ENCODE data around the gene VANGL2. TPM values are rescaled to one million over a fixed set of nuclear protein-coding genes. Genes with fewer than 3 reads are reported as not detected.
A peak's percentile ranks its signal among the peaks of the same experiment; 100 is the strongest.

The VANGL2 gene
- total RNA-seq, 5 donors from 2014 or later (not counting 1 experiment from before 2014, with no cell fraction given) = 0.16 to 0.26 (median 0.20) TPM; not detected in 2

- peak overlapping the region; percentile 90 to 91 for H3K27ac Mint-ChIP-seq
- H3K9me3 Mint-ChIP-seq = peaks cover 7 to 10% (median 10%) of the 10 kb centered on the region in 3 donors
- H3K9me3 ChIP-seq = no peaks in the 10 kb centered on the region
- H3K36me3 ChIP-seq (ENCODE audit: control insufficient read depth in 2 of 2, extremely low read depth in 1 of 2, insufficient read depth in 1 of 2, low read length in 1 of 2) = no peaks in the 10 kb centered on the region
- WGBS (ENCODE audit: insufficient coverage) = 50% methylated on average over 1 of the region's 2 CpGs
- peak overlapping the region; percentile 81 for H3K27ac ChIP-seq (ENCODE audit: low read length)
- H3K4me1 Mint-ChIP-seq = peaks cover 64 to 89% (median 76%) of the 10 kb centered on the region in 3 donors
- no peak overlapping the region for H3K4me3 ChIP-seq (ENCODE audit: control insufficient read depth in 1 of 2, extremely low read depth in 1 of 2, low read length in 1 of 2)
- H3K4me1 ChIP-seq (ENCODE audit: control insufficient read depth in 1 of 2, extremely low read depth in 1 of 2, insufficient read depth in 2 of 2, low read length in 2 of 2) = peaks cover 25 to 59% of the 10 kb centered on the region in 2 experiments
- H3K4me3 Mint-ChIP-seq = peak overlapping the region in 1 of 3 donors; percentile 17
- no peak for ATAC-seq (replicated peaks in 1 of 4)
- no peak for DNase-seq
- H3K27me3 Mint-ChIP-seq = no peaks in the 10 kb centered on the region
- no peaks in the 10 kb centered on the region for H3K27me3 ChIP-seq (replicated peaks in 1 of 2; ENCODE audit: control insufficient read depth in 2 of 2, extremely low read depth in 1 of 2, insufficient read depth in 2 of 2, low read length in 1 of 2)
- POLR2A ChIA-PET = interaction anchor here in 1 of 2 donors (0.5 kb wide), 1 partner anchor 51 kb away, joined by 4 read pairs; no protein-coding TSS in a partner anchor
- peaks cover 5% of the 10 kb centered on the region for H3K36me3 Mint-ChIP-seq
- CTCF ChIA-PET = interaction anchor here in 1 of 2 donors (0.6 kb wide), 1 partner anchor 134 kb away, joined by 3 read pairs; no protein-coding TSS in a partner anchor
Observed at GRCh38 chr1:160431571-160431970, 31.2 kb downstream of the VANGL2 start.

DNA sequence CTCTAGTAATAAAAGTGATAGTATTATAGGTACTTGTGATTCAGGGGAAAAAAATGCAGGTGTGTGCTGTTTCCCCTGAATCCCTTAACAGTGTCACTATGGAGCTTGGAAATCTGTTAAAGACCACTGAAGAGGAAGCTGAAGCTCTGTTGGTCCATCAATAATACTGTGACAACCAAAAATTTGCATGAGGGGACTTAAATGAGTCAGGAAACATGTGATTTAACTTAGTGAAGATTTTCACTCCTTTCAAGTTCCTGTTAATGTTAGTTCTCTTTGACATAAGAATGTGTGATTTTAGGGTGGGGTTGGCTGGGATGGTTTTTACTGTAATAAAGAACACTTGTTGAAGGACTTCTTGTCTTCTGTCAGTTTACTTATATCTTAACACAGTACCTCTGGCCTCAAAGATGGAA, 32.0 kb downstream of the VANGL2 start:
- peak; percentile 16 to 44 (median 22) for ATAC-seq (replicated peaks in 1 of 4)
- H3K27me3 Mint-ChIP-seq = no peaks in the 10 kb centered on the region
- Histone ChIP-seq H3K4me3 (ENCODE audit: control insufficient read depth in 1 of 2, extremely low read depth in 1 of 2, low read length in 1 of 2) (no peak overlapping the region), H3K4me1 (ENCODE audit: control insufficient read depth in 1 of 2, extremely low read depth in 1 of 2, insufficient read depth in 2 of 2, low read length in 2 of 2) (peaks cover 28 to 58% of the 10 kb centered on the region in 2 experiments), H3K36me3 (ENCODE audit: control insufficient read depth in 2 of 2, extremely low read depth in 1 of 2, insufficient read depth in 1 of 2, low read length in 1 of 2) (no peaks in the 10 kb centered on the region), H3K27me3 (replicated peaks in 1 of 2; ENCODE audit: control insufficient read depth in 2 of 2, extremely low read depth in 1 of 2, insufficient read depth in 2 of 2, low read length in 1 of 2) (no peaks in the 10 kb centered on the region), H3K9me3 (no peaks in the 10 kb centered on the region), H3K27ac (ENCODE audit: low read length) (peak overlapping the region; percentile 81)
- POLR2A ChIA-PET = interaction anchor here in 1 of 2 donors (0.6 kb wide), 1 partner anchor 55 kb away, joined by 3 read pairs; no protein-coding TSS in a partner anchor
- CTCF ChIA-PET = interaction anchor here in 1 of 2 donors (0.8 kb wide), 1 partner anchor 52 kb away, joined by 3 read pairs; no protein-coding TSS in a partner anchor
- peak in 2 of 35 experiments; percentile 12 to 55 for DNase-seq
- H3K27ac Mint-ChIP-seq = peak overlapping the region; percentile 90 to 91
- H3K36me3 Mint-ChIP-seq = peaks cover 5% of the 10 kb centered on the region
- peak overlapping the region in 1 of 3 donors; percentile 54 for H3K4me3 Mint-ChIP-seq
- H3K9me3 Mint-ChIP-seq = peaks cover 7 to 10% (median 10%) of the 10 kb centered on the region in 3 donors
- peaks cover 65 to 93% (median 80%) of the 10 kb centered on the region in 3 donors for H3K4me1 Mint-ChIP-seq

GRCh38 chr1:160436966-160437365, 36.6 kb downstream of the VANGL2 start:
- H3K4me1 Mint-ChIP-seq = peaks cover 40 to 65% (median 57%) of the 10 kb centered on the region in 3 donors
- DNase-seq = no peak
- H3K27ac ChIP-seq (ENCODE audit: low read length) = peak overlapping the region; percentile 94
- ChIA-PET POLR2A (no interaction called here), CTCF (interaction anchor here in 1 of 2 donors (0.7 kb wide), 1 partner anchor 104 kb away, joined by 3 read pairs; no protein-coding TSS in a partner anchor)
- no peaks in the 10 kb centered on the region for H3K27me3 ChIP-seq (replicated peaks in 1 of 2; ENCODE audit: control insufficient read depth in 2 of 2, extremely low read depth in 1 of 2, insufficient read depth in 2 of 2, low read length in 1 of 2)
- no peaks in the 10 kb centered on the region for H3K9me3 ChIP-seq
- no peak overlapping the region for H3K4me3 ChIP-seq (ENCODE audit: control insufficient read depth in 1 of 2, extremely low read depth in 1 of 2, low read length in 1 of 2)
- H3K4me3 Mint-ChIP-seq = peak overlapping the region in 1 of 3 donors; percentile 82
- peaks cover 7 to 10% (median 10%) of the 10 kb centered on the region in 3 donors for H3K9me3 Mint-ChIP-seq
- no peaks in the 10 kb centered on the region for H3K27me3 Mint-ChIP-seq
- WGBS (ENCODE audit: insufficient coverage) = 60% methylated on average over 1 of the region's 2 CpGs
- no peaks in the 10 kb centered on the region for H3K36me3 ChIP-seq (ENCODE audit: control insufficient read depth in 2 of 2, extremely low read depth in 1 of 2, insufficient read depth in 1 of 2, low read length in 1 of 2)
- peaks cover 5% of the 10 kb centered on the region for H3K36me3 Mint-ChIP-seq
- H3K27ac Mint-ChIP-seq = peak overlapping the region; percentile 95 to 100
- peaks cover 15 to 30% of the 10 kb centered on the region in 2 experiments for H3K4me1 ChIP-seq (ENCODE audit: control insufficient read depth in 1 of 2, extremely low read depth in 1 of 2, insufficient read depth in 2 of 2, low read length in 2 of 2)
- ATAC-seq (replicated peaks in 1 of 4) = no peak

GRCh38 chr1:160437432-160438316, 37.3 kb downstream of the VANGL2 start:
- Histone ChIP-seq H3K36me3 (ENCODE audit: control insufficient read depth in 2 of 2, extremely low read depth in 1 of 2, insufficient read depth in 1 of 2, low read length in 1 of 2) (no peaks in the 10 kb centered on the region), H3K4me3 (ENCODE audit: control insufficient read depth in 1 of 2, extremely low read depth in 1 of 2, low read length in 1 of 2) (peak overlapping the region; percentile 38 to 46), H3K27me3 (replicated peaks in 1 of 2; ENCODE audit: control insufficient read depth in 2 of 2, extremely low read depth in 1 of 2, insufficient read depth in 2 of 2, low read length in 1 of 2) (no peaks in the 10 kb centered on the region), H3K27ac (ENCODE audit: low read length) (peak overlapping the region; percentile 94), H3K4me1 (ENCODE audit: control insufficient read depth in 1 of 2, extremely low read depth in 1 of 2, insufficient read depth in 2 of 2, low read length in 2 of 2) (peaks cover 13 to 25% of the 10 kb centered on the region in 2 experiments), H3K9me3 (no peaks in the 10 kb centered on the region)
- DNase-seq = peak in 9 of 35 experiments; percentile 5 to 74 (median 16)
- H3K27ac Mint-ChIP-seq = peak overlapping the region; percentile 95 to 100
- peaks cover 33 to 58% (median 50%) of the 10 kb centered on the region in 3 donors for H3K4me1 Mint-ChIP-seq
- ChIA-PET POLR2A (interaction anchor here in 1 of 2 donors (1.0 kb wide), 1 partner anchor 181 kb away, joined by 3 read pairs; no protein-coding TSS in a partner anchor), CTCF (no interaction called here)
- H3K27me3 Mint-ChIP-seq = no peaks in the 10 kb centered on the region
- peak; percentile 78 to 90 (median 84) for ATAC-seq (replicated peaks in 1 of 4)
- peaks cover 7 to 10% (median 10%) of the 10 kb centered on the region in 3 donors for H3K9me3 Mint-ChIP-seq
- H3K36me3 Mint-ChIP-seq = peaks cover 5% of the 10 kb centered on the region
- WGBS (ENCODE audit: insufficient coverage) = no CpG with 5 or more reads among the region's 4 CpGs
- H3K4me3 Mint-ChIP-seq = peak overlapping the region; percentile 67 to 83 (median 82)

DNA sequence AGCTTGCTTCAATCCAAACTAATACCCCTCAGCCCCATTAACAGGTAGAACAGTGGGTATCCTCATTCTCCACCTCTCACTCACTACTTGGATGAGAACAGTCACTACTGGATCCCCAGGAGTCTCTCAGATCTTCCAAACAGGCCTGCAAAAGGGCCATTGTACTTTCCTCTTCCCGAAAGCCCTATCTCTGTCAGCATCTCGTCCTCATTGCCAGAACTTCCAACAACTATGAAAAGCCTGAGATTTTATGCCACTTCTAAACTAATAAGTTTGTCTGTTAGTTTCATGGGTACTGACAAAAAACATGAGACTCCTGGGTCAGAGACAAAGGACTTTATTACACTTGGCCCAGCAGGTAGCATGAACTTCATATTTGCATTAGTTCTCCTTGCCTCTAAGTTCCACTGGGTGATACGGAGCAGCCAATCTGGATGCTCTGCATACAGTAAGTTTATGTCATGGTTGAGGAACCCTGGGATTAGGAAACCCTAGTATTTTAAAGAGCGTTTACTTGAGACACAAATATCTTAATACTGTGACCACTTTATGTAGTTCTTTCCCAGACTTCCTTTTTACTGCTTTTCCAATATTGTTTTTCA, 38.1 kb downstream of the VANGL2 start:
- H3K27ac ChIP-seq (ENCODE audit: low read length) = peak overlapping the region; percentile 94
- no peaks in the 10 kb centered on the region for H3K27me3 ChIP-seq (replicated peaks in 1 of 2; ENCODE audit: control insufficient read depth in 2 of 2, extremely low read depth in 1 of 2, insufficient read depth in 2 of 2, low read length in 1 of 2)
- ATAC-seq (replicated peaks in 1 of 4) (peak; percentile 32 to 44 (median 40)), DNase-seq (peak in 1 of 35 experiments; percentile 38)
- H3K4me3 ChIP-seq (ENCODE audit: control insufficient read depth in 1 of 2, extremely low read depth in 1 of 2, low read length in 1 of 2) = peak overlapping the region; percentile 38 to 46
- Mint-ChIP-seq H3K4me1 (peaks cover 33 to 56% (median 50%) of the 10 kb centered on the region in 3 donors), H3K36me3 (peaks cover 5% of the 10 kb centered on the region), H3K27me3 (no peaks in the 10 kb centered on the region), H3K9me3 (peaks cover 7 to 10% (median 10%) of the 10 kb centered on the region in 3 donors), H3K4me3 (peak overlapping the region; percentile 67 to 83 (median 82)), H3K27ac (peak overlapping the region; percentile 95 to 100)
- H3K36me3 ChIP-seq (ENCODE audit: control insufficient read depth in 2 of 2, extremely low read depth in 1 of 2, insufficient read depth in 1 of 2, low read length in 1 of 2) = no peaks in the 10 kb centered on the region
- WGBS (ENCODE audit: insufficient coverage) = 100% methylated on average over 1 of the region's 4 CpGs
- CTCF ChIA-PET = no interaction called here
- H3K9me3 ChIP-seq = no peaks in the 10 kb centered on the region
- peaks cover 13 to 21% of the 10 kb centered on the region in 2 experiments for H3K4me1 ChIP-seq (ENCODE audit: control insufficient read depth in 1 of 2, extremely low read depth in 1 of 2, insufficient read depth in 2 of 2, low read length in 2 of 2)
- POLR2A ChIA-PET = interaction anchor here in 1 of 2 donors (1.0 kb wide), 1 partner anchor 180 kb away, joined by 3 read pairs; no protein-coding TSS in a partner anchor
